Lower leg skin (tissue), 3 donors: ENCODE data around the gene RADX.

Source experiments
- POLR2A ChIP-seq, 2 donors: fragments of 450-650 bp; IDR thresholded peaks; one replicate each; pipeline ENCODE4 v1.6.1; 2016 to 2017; ENCODE audit warnings: antibody characterized with exemption in 2 of 2, mild to moderate bottlenecking in 1 of 2, moderate library complexity in 1 of 2
- TF ChIP-seq, protein P1 (sequence below), 3 donors: fragments of 450-650 bp; IDR thresholded peaks; one replicate each; pipeline ENCODE4 v1.5.1; 2016; ENCODE audit warnings: antibody characterized with exemption in 3 of 3, mild to moderate bottlenecking in 3 of 3, moderate library complexity in 2 of 3

DNA sequence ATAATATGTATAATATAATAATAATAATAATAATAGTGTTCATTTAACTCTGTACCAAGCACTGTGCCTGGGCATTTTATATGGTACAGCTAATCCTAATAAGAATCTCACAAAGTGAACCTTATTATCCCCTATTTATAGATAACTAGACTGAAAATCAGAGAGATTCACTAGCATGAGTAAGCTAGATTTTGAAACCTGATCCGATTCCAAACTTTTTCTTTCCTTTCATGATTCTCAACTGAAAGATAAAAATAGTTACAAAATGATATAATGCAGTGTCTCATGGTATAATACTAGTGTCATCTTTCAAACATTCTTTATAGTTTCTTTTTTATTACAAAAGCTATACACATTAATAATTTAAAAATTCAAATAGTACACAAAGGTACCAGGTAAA, 58.9 kb downstream of the RADX start:
- TF ChIP-seq, protein P1, sequence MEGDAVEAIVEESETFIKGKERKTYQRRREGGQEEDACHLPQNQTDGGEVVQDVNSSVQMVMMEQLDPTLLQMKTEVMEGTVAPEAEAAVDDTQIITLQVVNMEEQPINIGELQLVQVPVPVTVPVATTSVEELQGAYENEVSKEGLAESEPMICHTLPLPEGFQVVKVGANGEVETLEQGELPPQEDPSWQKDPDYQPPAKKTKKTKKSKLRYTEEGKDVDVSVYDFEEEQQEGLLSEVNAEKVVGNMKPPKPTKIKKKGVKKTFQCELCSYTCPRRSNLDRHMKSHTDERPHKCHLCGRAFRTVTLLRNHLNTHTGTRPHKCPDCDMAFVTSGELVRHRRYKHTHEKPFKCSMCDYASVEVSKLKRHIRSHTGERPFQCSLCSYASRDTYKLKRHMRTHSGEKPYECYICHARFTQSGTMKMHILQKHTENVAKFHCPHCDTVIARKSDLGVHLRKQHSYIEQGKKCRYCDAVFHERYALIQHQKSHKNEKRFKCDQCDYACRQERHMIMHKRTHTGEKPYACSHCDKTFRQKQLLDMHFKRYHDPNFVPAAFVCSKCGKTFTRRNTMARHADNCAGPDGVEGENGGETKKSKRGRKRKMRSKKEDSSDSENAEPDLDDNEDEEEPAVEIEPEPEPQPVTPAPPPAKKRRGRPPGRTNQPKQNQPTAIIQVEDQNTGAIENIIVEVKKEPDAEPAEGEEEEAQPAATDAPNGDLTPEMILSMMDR (IDR thresholded peaks at IDR 0.05), result no peak
- TF ChIP-seq POLR2A (IDR thresholded peaks at IDR 0.05), result no peak
